ENCODE measurements around the gene NR4A1.

The NR4A1 gene

DNA sequence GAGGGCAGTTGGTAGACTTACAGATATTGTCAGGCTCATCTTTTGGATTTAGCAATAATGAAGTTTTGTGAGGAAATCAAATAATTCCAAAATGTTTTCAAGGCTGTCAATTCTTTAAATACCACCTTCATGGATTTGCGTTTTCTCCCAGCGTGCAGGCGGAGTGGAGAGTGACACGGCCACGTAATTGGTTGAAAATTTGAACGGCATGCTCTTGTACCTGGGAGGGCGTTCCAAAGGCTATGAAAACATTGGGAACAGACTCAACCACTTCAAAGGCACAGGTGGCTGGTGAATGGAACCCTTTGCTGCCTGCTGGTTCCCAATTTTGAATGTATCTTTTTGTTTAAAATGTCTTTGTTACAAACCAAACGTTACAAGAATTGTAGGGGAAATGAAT lies 40.6 kb downstream of the NR4A1 start:
- no peak for TF ChIP-seq FOXP2 (optimal IDR thresholded peaks at IDR 0.05; ENCODE audit: borderline replicate concordance, extremely low read depth, extremely low read length, insufficient read depth)
- no peak for TF ChIP-seq TAF1 (IDR thresholded peaks at IDR 0.05; ENCODE audit: borderline replicate concordance, insufficient read depth, low read length)
- TF ChIP-seq SIN3A (IDR thresholded peaks at IDR 0.05; ENCODE audit: borderline replicate concordance, insufficient read depth, low read length): no peak
- no peak for TF ChIP-seq POLR2AphosphoS5 (IDR thresholded peaks at IDR 0.05; ENCODE audit: low read depth, low read length)
- TF ChIP-seq, protein P1, sequence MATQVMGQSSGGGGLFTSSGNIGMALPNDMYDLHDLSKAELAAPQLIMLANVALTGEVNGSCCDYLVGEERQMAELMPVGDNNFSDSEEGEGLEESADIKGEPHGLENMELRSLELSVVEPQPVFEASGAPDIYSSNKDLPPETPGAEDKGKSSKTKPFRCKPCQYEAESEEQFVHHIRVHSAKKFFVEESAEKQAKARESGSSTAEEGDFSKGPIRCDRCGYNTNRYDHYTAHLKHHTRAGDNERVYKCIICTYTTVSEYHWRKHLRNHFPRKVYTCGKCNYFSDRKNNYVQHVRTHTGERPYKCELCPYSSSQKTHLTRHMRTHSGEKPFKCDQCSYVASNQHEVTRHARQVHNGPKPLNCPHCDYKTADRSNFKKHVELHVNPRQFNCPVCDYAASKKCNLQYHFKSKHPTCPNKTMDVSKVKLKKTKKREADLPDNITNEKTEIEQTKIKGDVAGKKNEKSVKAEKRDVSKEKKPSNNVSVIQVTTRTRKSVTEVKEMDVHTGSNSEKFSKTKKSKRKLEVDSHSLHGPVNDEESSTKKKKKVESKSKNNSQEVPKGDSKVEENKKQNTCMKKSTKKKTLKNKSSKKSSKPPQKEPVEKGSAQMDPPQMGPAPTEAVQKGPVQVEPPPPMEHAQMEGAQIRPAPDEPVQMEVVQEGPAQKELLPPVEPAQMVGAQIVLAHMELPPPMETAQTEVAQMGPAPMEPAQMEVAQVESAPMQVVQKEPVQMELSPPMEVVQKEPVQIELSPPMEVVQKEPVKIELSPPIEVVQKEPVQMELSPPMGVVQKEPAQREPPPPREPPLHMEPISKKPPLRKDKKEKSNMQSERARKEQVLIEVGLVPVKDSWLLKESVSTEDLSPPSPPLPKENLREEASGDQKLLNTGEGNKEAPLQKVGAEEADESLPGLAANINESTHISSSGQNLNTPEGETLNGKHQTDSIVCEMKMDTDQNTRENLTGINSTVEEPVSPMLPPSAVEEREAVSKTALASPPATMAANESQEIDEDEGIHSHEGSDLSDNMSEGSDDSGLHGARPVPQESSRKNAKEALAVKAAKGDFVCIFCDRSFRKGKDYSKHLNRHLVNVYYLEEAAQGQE (IDR thresholded peaks at IDR 0.05; ENCODE audit: insufficient read depth in 1 of 2, low read depth in 2 of 2, low read length in 2 of 2): no peak

DNA sequence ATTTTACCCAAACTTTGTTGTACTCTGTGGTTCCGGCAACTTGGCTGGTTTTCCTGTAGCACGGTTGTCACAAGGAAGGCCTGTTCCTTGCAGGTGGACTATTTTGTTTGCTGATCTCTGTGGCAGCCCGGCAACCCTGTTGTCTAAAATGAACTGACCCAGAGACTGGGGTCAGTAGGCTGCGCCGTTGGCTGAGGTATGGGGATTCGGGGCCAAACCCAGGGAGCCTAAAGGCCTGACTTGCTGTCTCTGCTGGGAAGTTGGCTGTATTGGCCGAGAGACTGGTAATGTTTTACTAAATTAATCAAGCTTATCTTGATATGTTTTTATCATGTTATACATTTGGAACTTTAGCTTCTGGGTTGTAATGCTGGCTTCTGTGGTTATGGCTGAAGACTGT lies 42.1 kb downstream of the NR4A1 start:
- TF ChIP-seq SIN3A (IDR thresholded peaks at IDR 0.05; ENCODE audit: borderline replicate concordance, insufficient read depth, low read length): no peak
- TF ChIP-seq, protein P1 (IDR thresholded peaks at IDR 0.05; ENCODE audit: insufficient read depth in 1 of 2, low read depth in 2 of 2, low read length in 2 of 2): no peak

DNA sequence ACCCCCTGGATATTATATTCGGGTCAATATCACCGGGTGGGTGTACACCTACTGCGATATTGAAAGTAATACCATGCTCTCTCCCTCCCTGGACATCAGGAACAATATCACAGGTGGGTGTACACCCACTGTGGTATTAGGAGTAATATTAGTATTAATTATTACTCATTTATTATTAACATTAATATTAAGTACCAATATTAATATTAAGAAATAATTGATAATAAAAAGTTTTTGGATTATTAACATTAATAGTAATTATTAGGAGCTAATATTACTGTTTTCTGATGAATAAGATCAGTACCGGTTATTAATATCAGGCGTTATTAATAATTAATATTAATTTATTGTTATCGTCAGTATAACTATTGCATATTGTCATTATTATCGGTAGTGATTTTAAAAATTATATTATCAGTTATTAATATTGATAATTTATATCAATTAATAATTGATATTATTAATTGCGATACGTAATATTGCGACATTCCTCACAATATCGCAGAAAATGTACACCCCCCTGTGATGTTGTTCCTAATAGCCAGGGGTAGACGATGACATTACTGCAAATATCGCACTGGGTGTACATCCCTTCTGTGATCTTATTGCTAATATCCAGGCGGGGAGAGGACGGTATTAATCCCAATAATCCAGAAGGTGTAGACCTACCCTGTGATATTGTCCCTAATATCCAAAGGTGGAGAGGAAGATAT lies 45.2 kb downstream of the NR4A1 start:
- TF ChIP-seq SIN3A (IDR thresholded peaks at IDR 0.05; ENCODE audit: borderline replicate concordance, insufficient read depth, low read length): no peak
- TF ChIP-seq, protein P1 (IDR thresholded peaks at IDR 0.05; ENCODE audit: insufficient read depth in 1 of 2, low read depth in 2 of 2, low read length in 2 of 2): no peak
- TF ChIP-seq TAF1 (IDR thresholded peaks at IDR 0.05; ENCODE audit: borderline replicate concordance, insufficient read depth, low read length): no peak
- TF ChIP-seq FOXP2 (optimal IDR thresholded peaks at IDR 0.05; ENCODE audit: borderline replicate concordance, extremely low read depth, extremely low read length, insufficient read depth): no peak
- TF ChIP-seq POLR2AphosphoS5 (IDR thresholded peaks at IDR 0.05; ENCODE audit: low read depth, low read length): no peak

DNA sequence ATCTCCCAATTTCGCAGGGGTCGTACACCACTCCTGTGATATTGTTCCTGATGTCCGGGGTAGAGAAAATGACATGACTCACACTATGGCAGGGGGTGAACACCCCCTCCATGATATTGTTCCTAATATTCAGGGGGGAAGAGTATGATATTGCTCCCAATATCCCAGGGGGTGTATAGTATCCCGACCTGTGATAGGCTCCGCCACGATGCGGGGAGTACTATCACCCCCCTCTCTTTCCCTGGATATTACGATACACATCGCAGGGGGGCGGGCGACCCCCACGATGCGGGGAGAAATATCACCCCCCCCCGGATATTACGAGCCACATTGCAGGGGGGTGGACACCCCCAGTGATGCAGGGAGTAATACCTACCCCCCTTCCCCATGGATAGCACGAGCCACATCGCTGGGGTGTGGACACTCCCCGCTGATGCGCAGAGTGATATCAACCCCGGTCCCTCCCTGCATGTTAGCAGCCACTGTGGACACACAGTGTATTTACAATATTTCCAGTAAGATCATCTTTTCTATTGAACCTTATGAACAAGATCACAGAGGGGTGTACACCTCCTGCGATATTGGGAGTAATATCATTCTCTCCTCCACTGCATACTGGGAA lies 45.9 kb downstream of the NR4A1 start:
- no peak for TF ChIP-seq POLR2AphosphoS5 (IDR thresholded peaks at IDR 0.05; ENCODE audit: low read depth, low read length)
- TF ChIP-seq TAF1 (IDR thresholded peaks at IDR 0.05; ENCODE audit: borderline replicate concordance, insufficient read depth, low read length): no peak
- TF ChIP-seq, protein P1 (IDR thresholded peaks at IDR 0.05; ENCODE audit: insufficient read depth in 1 of 2, low read depth in 2 of 2, low read length in 2 of 2): no peak
- no peak for TF ChIP-seq SIN3A (IDR thresholded peaks at IDR 0.05; ENCODE audit: borderline replicate concordance, insufficient read depth, low read length)
- TF ChIP-seq FOXP2 (optimal IDR thresholded peaks at IDR 0.05; ENCODE audit: borderline replicate concordance, extremely low read depth, extremely low read length, insufficient read depth): no peak

Measured in PFSK-1 (cell line).